Astrocyte (in vitro differentiated cells and primary cell): ENCODE data around the gene EVA1B. TPM values are rescaled to one million over a fixed set of nuclear protein-coding genes. Genes with fewer than 3 reads are reported as not detected.

ENCODE experiments used
- DNase-seq: peaks from one replicate; pipeline ENCODE4 v3.0.0-alpha.2; 2010; ENCODE audit warnings: low read depth
- FAIRE-seq: peaks from 2 replicates; lab custom pipeline; 2011; peaks lifted over from hg19 to GRCh38; lab: Jason Lieb, UNC
- H2AFZ ChIP-seq: 2 replicates; pipeline ENCODE4 v1.6.0; 2012; ENCODE audit warnings: low read depth, low read length, inconsistent platforms
- H3K27ac ChIP-seq: 2 replicates; pipeline ENCODE4 v1.5.1; 2011; ENCODE audit warnings: low read depth, low read length, inconsistent platforms
- H3K27me3 ChIP-seq: 2 replicates; pipeline ENCODE4 v1.6.0; 2011; ENCODE audit warnings: low read length, inconsistent platforms; ENCODE audit not compliant: insufficient read depth
- H3K36me3 ChIP-seq: 2 replicates; pipeline ENCODE4 v1.5.1; 2011; ENCODE audit warnings: low read length, inconsistent platforms; ENCODE audit not compliant: insufficient read depth
- H3K4me1 ChIP-seq: 2 replicates; pipeline ENCODE4 v1.5.1; 2011; ENCODE audit warnings: low read length, inconsistent platforms; ENCODE audit not compliant: insufficient read depth
- H3K4me2 ChIP-seq: 2 replicates; pipeline ENCODE4 v1.6.0; 2012; ENCODE audit warnings: low read length, inconsistent platforms
- H3K4me3 ChIP-seq: 2 replicates; pipeline ENCODE4 v1.5.1; 2011; ENCODE audit warnings: low read depth, mild to moderate bottlenecking, low read length, inconsistent platforms; ENCODE audit not compliant: insufficient read depth
- H3K79me2 ChIP-seq: 2 replicates; pipeline ENCODE4 v1.6.0; 2012; ENCODE audit warnings: mild to moderate bottlenecking, low read length, inconsistent platforms; ENCODE audit not compliant: insufficient read depth
- H3K9ac ChIP-seq: 2 replicates; pipeline ENCODE4 v1.6.0; 2012; ENCODE audit warnings: mild to moderate bottlenecking, low read length, inconsistent platforms
- H3K9me3 ChIP-seq: 2 replicates; pipeline ENCODE4 v1.5.1; 2012; ENCODE audit warnings: low read depth, mild to moderate bottlenecking, low read length, inconsistent platforms; ENCODE audit not compliant: insufficient read depth
- H4K20me1 ChIP-seq: 2 replicates; pipeline ENCODE4 v1.6.0; 2012; ENCODE audit warnings: low read length, inconsistent platforms; ENCODE audit not compliant: insufficient read depth
- H3K27ac Mint-ChIP-seq: one replicate; pipeline ENCODE4 v1.8.0; 2021; ENCODE audit warnings: mild to moderate bottlenecking, mixed read lengths; ENCODE audit not compliant: unreplicated experiment
- H3K27me3 Mint-ChIP-seq: one replicate; pipeline ENCODE4 v1.8.0; 2021; ENCODE audit warnings: low read depth, mixed read lengths; ENCODE audit not compliant: unreplicated experiment
- H3K36me3 Mint-ChIP-seq: one replicate; pipeline ENCODE4 v1.8.0; 2021; ENCODE audit warnings: low read depth, mixed read lengths; ENCODE audit not compliant: unreplicated experiment
- H3K4me1 Mint-ChIP-seq: one replicate; pipeline ENCODE4 v1.8.0; 2021; ENCODE audit warnings: low read depth, mixed read lengths; ENCODE audit not compliant: unreplicated experiment
- H3K4me3 Mint-ChIP-seq: one replicate; pipeline ENCODE4 v1.8.0; 2021; ENCODE audit warnings: mild to moderate bottlenecking, moderate library complexity, mixed read lengths; ENCODE audit not compliant: unreplicated experiment
- H3K9me3 Mint-ChIP-seq: one replicate; pipeline ENCODE4 v1.8.0; 2021; ENCODE audit warnings: mild to moderate bottlenecking, mixed read lengths; ENCODE audit not compliant: unreplicated experiment
- CTCF ChIP-seq: IDR thresholded peaks from 2 replicates; pipeline ENCODE4 v1.5.1; 2011; ENCODE audit warnings: low read depth, mild to moderate bottlenecking, inconsistent platforms, low read length, moderate library complexity; ENCODE audit not compliant: insufficient read depth
- EZH2 ChIP-seq: IDR thresholded peaks from 2 replicates; pipeline ENCODE4 v1.6.1; 2012; ENCODE audit warnings: mild to moderate bottlenecking, low read length, inconsistent platforms; ENCODE audit not compliant: insufficient read depth
- total RNA-seq: library from RNA; stranded (reverse); gene quantifications from 2 replicates; pipeline ENCODE4 v1.2.1, GENCODE V29; 2021

EVA1B gene
- total RNA-seq, 1 donor from 2014 or later, result 57.3 TPM

DNA sequence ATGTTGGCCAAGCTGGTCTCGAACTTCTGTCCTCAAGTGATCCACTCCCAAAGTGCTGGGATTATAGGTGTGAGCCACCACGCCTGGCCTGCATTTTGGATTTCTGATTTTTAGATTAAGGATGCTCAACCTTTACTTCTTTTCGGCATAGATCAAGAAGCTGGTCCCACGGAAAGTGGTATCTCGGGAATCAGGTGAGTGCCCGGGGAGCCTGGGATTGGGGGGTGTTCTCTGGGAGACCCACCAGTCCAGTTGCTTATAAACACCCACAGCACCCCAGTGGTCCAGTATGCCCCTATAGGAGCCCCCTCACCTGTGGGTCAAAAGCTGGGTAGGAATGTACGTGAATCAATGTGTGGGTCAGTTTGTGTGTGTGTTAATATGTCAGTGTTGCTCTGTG, 14.0 kb downstream of the EVA1B start:
- H4K20me1 ChIP-seq, result peaks cover 13% of the 10 kb centered on the region
- H3K4me2 ChIP-seq, result no peak overlapping the region
- H3K9me3 ChIP-seq, result no peaks in the 10 kb centered on the region
- peaks cover 18% of the 10 kb centered on the region for H3K4me1 ChIP-seq
- no peaks in the 10 kb centered on the region for H3K9me3 Mint-ChIP-seq
- peaks cover 11% of the 10 kb centered on the region for H3K4me1 Mint-ChIP-seq
- no peak overlapping the region for H3K27ac ChIP-seq
- no peak for FAIRE-seq
- H3K27me3 ChIP-seq, result no peaks in the 10 kb centered on the region
- H3K27me3 Mint-ChIP-seq, result no peaks in the 10 kb centered on the region
- H3K4me3 Mint-ChIP-seq, result peak overlapping the region; percentile 74
- no peak for DNase-seq
- H2AFZ ChIP-seq, result no peak overlapping the region
- H3K36me3 ChIP-seq, result no peaks in the 10 kb centered on the region
- TF ChIP-seq EZH2 (no peak), CTCF (no peak)
- H3K9ac ChIP-seq, result no peak overlapping the region
- H3K79me2 ChIP-seq, result peaks cover 6% of the 10 kb centered on the region
- H3K27ac Mint-ChIP-seq, result no peak overlapping the region
- no peak overlapping the region for H3K4me3 ChIP-seq
- peaks cover 26% of the 10 kb centered on the region for H3K36me3 Mint-ChIP-seq

- H3K4me3 ChIP-seq, result peak overlapping the region; percentile 66
- H3K27ac Mint-ChIP-seq, result peak overlapping the region; percentile 99
- no peak for TF ChIP-seq CTCF
- no peak for TF ChIP-seq EZH2
- H3K27me3 Mint-ChIP-seq, result no peaks in the 10 kb centered on the region
- peak overlapping the region; percentile 81 for H3K9ac ChIP-seq
- peaks cover 16% of the 10 kb centered on the region for H3K4me1 Mint-ChIP-seq
- H3K79me2 ChIP-seq, result peaks cover 6% of the 10 kb centered on the region
- no peaks in the 10 kb centered on the region for H3K9me3 Mint-ChIP-seq
- no peak for FAIRE-seq
- H3K27ac ChIP-seq, result no peak overlapping the region
- H3K36me3 ChIP-seq, result peaks cover 8% of the 10 kb centered on the region
- H3K4me2 ChIP-seq, result peak overlapping the region; percentile 99
- no peaks in the 10 kb centered on the region for H3K9me3 ChIP-seq
- peaks cover 24% of the 10 kb centered on the region for H4K20me1 ChIP-seq
- H2AFZ ChIP-seq, result peak overlapping the region; percentile 73
- peak overlapping the region; percentile 90 for H3K4me3 Mint-ChIP-seq
- H3K4me1 ChIP-seq, result peaks cover 18% of the 10 kb centered on the region
- H3K36me3 Mint-ChIP-seq, result peaks cover 31% of the 10 kb centered on the region
- H3K27me3 ChIP-seq, result no peaks in the 10 kb centered on the region
- no peak for DNase-seq
Measured at GRCh38 chr1:36307601-36308330, 15.7 kb downstream of the EVA1B start.

- peaks cover 36% of the 10 kb centered on the region for H3K36me3 Mint-ChIP-seq
- TF ChIP-seq CTCF, result no peak
- TF ChIP-seq EZH2, result no peak
- peaks cover 14% of the 10 kb centered on the region for H3K36me3 ChIP-seq
- H3K27ac Mint-ChIP-seq, result peak overlapping the region; percentile 99
- H3K9me3 Mint-ChIP-seq, result no peaks in the 10 kb centered on the region
- H3K4me1 Mint-ChIP-seq, result peaks cover 18% of the 10 kb centered on the region
- H3K27me3 ChIP-seq, result no peaks in the 10 kb centered on the region
- peaks cover 18% of the 10 kb centered on the region for H3K4me1 ChIP-seq
- peak; percentile 78 for DNase-seq
- no peak for FAIRE-seq
- peaks cover 32% of the 10 kb centered on the region for H4K20me1 ChIP-seq
- peaks cover 6% of the 10 kb centered on the region for H3K79me2 ChIP-seq
- H3K27ac ChIP-seq, result peak overlapping the region; percentile 55
- H2AFZ ChIP-seq, result peak overlapping the region; percentile 73
- peak overlapping the region; percentile 81 for H3K9ac ChIP-seq
- H3K27me3 Mint-ChIP-seq, result no peaks in the 10 kb centered on the region
- peak overlapping the region; percentile 66 for H3K4me3 ChIP-seq
- H3K4me3 Mint-ChIP-seq, result peak overlapping the region; percentile 90
- peak overlapping the region; percentile 99 for H3K4me2 ChIP-seq
- no peaks in the 10 kb centered on the region for H3K9me3 ChIP-seq
Measured at GRCh38 chr1:36306902-36307456, 16.5 kb downstream of the EVA1B start.
